ENCODE results near the gene HTR5A.
A peak's percentile ranks its signal among the peaks of the same experiment; 100 is the strongest.

Gene HTR5A

GRCh38 chr7:155059703-155060102, 10.4 kb upstream of the HTR5A start:
- no peak for TF ChIP-seq CTCF (conservative IDR thresholded peaks at IDR 0.05; ENCODE audit: low read depth, low read length)
- DNase-seq (ENCODE audit: low read depth): no peak
- H3K4me3 ChIP-seq (ENCODE audit: low read length): no peak overlapping the region

- H3K4me3 ChIP-seq (ENCODE audit: low read length): no peak overlapping the region
- no peak for TF ChIP-seq CTCF (conservative IDR thresholded peaks at IDR 0.05; ENCODE audit: low read depth, low read length)
- no peak for DNase-seq (ENCODE audit: low read depth)
Observed at GRCh38 chr7:155062411-155062810, 7.7 kb upstream of the HTR5A start.

- TF ChIP-seq CTCF (conservative IDR thresholded peaks at IDR 0.05; ENCODE audit: low read depth, low read length): no peak
- no peak for DNase-seq (ENCODE audit: low read depth)
- H3K4me3 ChIP-seq (ENCODE audit: low read length): no peak overlapping the region
Observed at GRCh38 chr7:155064186-155064585, 5.9 kb upstream of the HTR5A start.

GRCh38 chr7:155066417-155066950, 3.6 kb upstream of the HTR5A start:
- no peak for TF ChIP-seq CTCF (conservative IDR thresholded peaks at IDR 0.05; ENCODE audit: low read depth, low read length)
- DNase-seq (ENCODE audit: low read depth): peak; percentile 8

GRCh38 chr7:155071121-155071651, 1.1 kb downstream of the HTR5A start:
- no peak for DNase-seq (ENCODE audit: low read depth)
- H3K4me3 ChIP-seq (ENCODE audit: low read length): no peak overlapping the region
- no peak for TF ChIP-seq CTCF (conservative IDR thresholded peaks at IDR 0.05; ENCODE audit: low read depth, low read length)

More at GRCh38 chr7:155066417-155066950, 3.6 kb upstream of the HTR5A start:
- no peak overlapping the region for H3K4me3 ChIP-seq (ENCODE audit: low read length)

- H3K4me3 ChIP-seq (ENCODE audit: low read length): no peak overlapping the region
- TF ChIP-seq CTCF (conservative IDR thresholded peaks at IDR 0.05; ENCODE audit: low read depth, low read length): no peak
- no peak for DNase-seq (ENCODE audit: low read depth)
Observed at GRCh38 chr7:155071916-155072571, 1.9 kb downstream of the HTR5A start.

GRCh38 chr7:155073922-155074321, 3.8 kb downstream of the HTR5A start:
- no peak for DNase-seq (ENCODE audit: low read depth)
- no peak overlapping the region for H3K4me3 ChIP-seq (ENCODE audit: low read length)
- no peak for TF ChIP-seq CTCF (conservative IDR thresholded peaks at IDR 0.05; ENCODE audit: low read depth, low read length)
